Adipocyte (in vitro differentiated cells): Measurements from ENCODE around the gene PLEKHA5.
"Not testable (repeated sequence)": the region's sequence is repeated elsewhere in the genome, so short reads cannot be mapped to it uniquely, and the experiment has no call there.

Experiments
- DNase-seq: peaks from one replicate; pipeline ENCODE4 v3.0.0-alpha.2; 2015; ENCODE audit warnings: low read depth
- H3K27me3 ChIP-seq: replicated peaks from 2 replicates; pipeline ENCODE4 v1.7.0; 2013; ENCODE audit warnings: mild to moderate bottlenecking, low read length, moderate library complexity; ENCODE audit not compliant: control insufficient read depth, insufficient read depth
- H3K36me3 ChIP-seq: 2 replicates; pipeline ENCODE4 v1.7.0; 2013; ENCODE audit warnings: low read length, mild to moderate bottlenecking, moderate library complexity; ENCODE audit not compliant: control insufficient read depth, insufficient read depth, severe bottlenecking
- H3K4me1 ChIP-seq: 2 replicates; pipeline ENCODE4 v1.7.0; 2013; ENCODE audit warnings: mild to moderate bottlenecking, low read length, moderate library complexity; ENCODE audit not compliant: control insufficient read depth, insufficient read depth
- H3K4me3 ChIP-seq: 2 replicates; pipeline ENCODE4 v1.7.0; 2013; ENCODE audit warnings: mild to moderate bottlenecking, low read length, moderate library complexity
- H3K9ac ChIP-seq: 2 replicates; pipeline ENCODE4 v1.7.0; 2013; ENCODE audit warnings: mild to moderate bottlenecking, low read length, moderate library complexity
- H3K9me3 ChIP-seq: 2 replicates; pipeline ENCODE4 v1.7.0; 2013; ENCODE audit warnings: mild to moderate bottlenecking, low read length, moderate library complexity; ENCODE audit not compliant: control insufficient read depth

The PLEKHA5 gene

GRCh38 chr12:19307451-19307850, 177.9 kb downstream of the PLEKHA5 start:
- no peaks in the 10 kb centered on the region for H3K36me3 ChIP-seq
- no peak for DNase-seq
- peaks cover 8% of the 10 kb centered on the region for H3K4me1 ChIP-seq
- no peaks in the 10 kb centered on the region for H3K27me3 ChIP-seq
- no peak overlapping the region for H3K9ac ChIP-seq
- no peak overlapping the region for H3K4me3 ChIP-seq
- H3K9me3 ChIP-seq = no peaks in the 10 kb centered on the region

GRCh38 chr12:19311165-19311564, 181.6 kb downstream of the PLEKHA5 start:
- DNase-seq = no peak
- H3K4me1 ChIP-seq = peaks cover 8% of the 10 kb centered on the region
- H3K9me3 ChIP-seq = no peaks in the 10 kb centered on the region
- no peaks in the 10 kb centered on the region for H3K36me3 ChIP-seq
- no peaks in the 10 kb centered on the region for H3K27me3 ChIP-seq
- H3K4me3 ChIP-seq = no peak overlapping the region
- no peak overlapping the region for H3K9ac ChIP-seq

- Histone ChIP-seq H3K9me3 (no peaks in the 10 kb centered on the region), H3K9ac (no peak overlapping the region), H3K36me3 (no peaks in the 10 kb centered on the region), H3K27me3 (no peaks in the 10 kb centered on the region), H3K4me3 (no peak overlapping the region), H3K4me1 (peaks cover 14% of the 10 kb centered on the region)
- DNase-seq = no peak
Measured at GRCh38 chr12:19312637-19313036, 183.1 kb downstream of the PLEKHA5 start.

GRCh38 chr12:19316425-19316824, 186.9 kb downstream of the PLEKHA5 start:
- no peaks in the 10 kb centered on the region for H3K9me3 ChIP-seq
- peak; percentile 43 for DNase-seq
- H3K4me1 ChIP-seq = peaks cover 6% of the 10 kb centered on the region
- no peaks in the 10 kb centered on the region for H3K27me3 ChIP-seq
- H3K9ac ChIP-seq = no peak overlapping the region
- H3K4me3 ChIP-seq = no peak overlapping the region
- H3K36me3 ChIP-seq = no peaks in the 10 kb centered on the region

GRCh38 chr12:19322376-19322775, 192.8 kb downstream of the PLEKHA5 start:
- Histone ChIP-seq H3K4me1 (no peaks in the 10 kb centered on the region), H3K9me3 (no peaks in the 10 kb centered on the region), H3K4me3 (no peak overlapping the region), H3K9ac (no peak overlapping the region), H3K27me3 (no peaks in the 10 kb centered on the region), H3K36me3 (peaks cover 7% of the 10 kb centered on the region)
- no peak for DNase-seq

- DNase-seq = no peak
- no peak overlapping the region for H3K9ac ChIP-seq
- no peaks in the 10 kb centered on the region for H3K9me3 ChIP-seq
- peaks cover 7% of the 10 kb centered on the region for H3K36me3 ChIP-seq
- no peaks in the 10 kb centered on the region for H3K4me1 ChIP-seq
- H3K27me3 ChIP-seq = no peaks in the 10 kb centered on the region
- H3K4me3 ChIP-seq = no peak overlapping the region
Measured at GRCh38 chr12:19323805-19324204, 194.3 kb downstream of the PLEKHA5 start.

GRCh38 chr12:19326102-19326501, 196.6 kb downstream of the PLEKHA5 start:
- H3K9me3 ChIP-seq = no peaks in the 10 kb centered on the region
- no peaks in the 10 kb centered on the region for H3K27me3 ChIP-seq
- no peak overlapping the region for H3K4me3 ChIP-seq
- no peak overlapping the region for H3K9ac ChIP-seq
- peaks cover 7% of the 10 kb centered on the region for H3K36me3 ChIP-seq
- DNase-seq = no peak
- H3K4me1 ChIP-seq = no peaks in the 10 kb centered on the region

- Histone ChIP-seq H3K9ac (no peak overlapping the region), H3K9me3 (no peaks in the 10 kb centered on the region), H3K27me3 (no peaks in the 10 kb centered on the region), H3K36me3 (peaks cover 5% of the 10 kb centered on the region), H3K4me3 (no peak overlapping the region), H3K4me1 (no peaks in the 10 kb centered on the region)
- DNase-seq = no peak
Measured at GRCh38 chr12:19332196-19332595, 202.7 kb downstream of the PLEKHA5 start.

GRCh38 chr12:19338405-19338804, 208.9 kb downstream of the PLEKHA5 start:
- Histone ChIP-seq H3K9me3 (no peaks in the 10 kb centered on the region), H3K4me1 (no peaks in the 10 kb centered on the region), H3K36me3 (peaks cover 3% of the 10 kb centered on the region), H3K27me3 (no peaks in the 10 kb centered on the region), H3K9ac (no peak overlapping the region), H3K4me3 (no peak overlapping the region)
- no peak for DNase-seq

- H3K27me3 ChIP-seq, H3K9ac ChIP-seq, DNase-seq, H3K4me1 ChIP-seq, H3K4me3 ChIP-seq, H3K9me3 ChIP-seq: not testable (repeated sequence)
- peaks cover 36% of the 10 kb centered on the region for H3K36me3 ChIP-seq
Measured at GRCh38 chr12:19350850-19351249, 221.3 kb downstream of the PLEKHA5 start.

GRCh38 chr12:19351346-19351745, 221.8 kb downstream of the PLEKHA5 start:
- no peak for DNase-seq
- H3K9me3 ChIP-seq = peaks cover 8% of the 10 kb centered on the region
- no peaks in the 10 kb centered on the region for H3K4me1 ChIP-seq
- no peaks in the 10 kb centered on the region for H3K27me3 ChIP-seq
- peaks cover 39% of the 10 kb centered on the region for H3K36me3 ChIP-seq
- H3K9ac ChIP-seq = no peak overlapping the region
- no peak overlapping the region for H3K4me3 ChIP-seq

GRCh38 chr12:19369691-19370148, 240.2 kb downstream of the PLEKHA5 start:
- H3K36me3 ChIP-seq = peaks cover 15% of the 10 kb centered on the region
- H3K9me3 ChIP-seq = no peaks in the 10 kb centered on the region
- no peak overlapping the region for H3K4me3 ChIP-seq
- H3K9ac ChIP-seq = no peak overlapping the region
- no peaks in the 10 kb centered on the region for H3K27me3 ChIP-seq
- peaks cover 6% of the 10 kb centered on the region for H3K4me1 ChIP-seq
- peak; percentile 80 for DNase-seq
